ENCODE measurements around the gene ERO1A.
"Not testable (repeated sequence)": the region's sequence is repeated elsewhere in the genome, so short reads cannot be mapped to it uniquely, and the experiment has no call there.

ERO1A gene, protein sequence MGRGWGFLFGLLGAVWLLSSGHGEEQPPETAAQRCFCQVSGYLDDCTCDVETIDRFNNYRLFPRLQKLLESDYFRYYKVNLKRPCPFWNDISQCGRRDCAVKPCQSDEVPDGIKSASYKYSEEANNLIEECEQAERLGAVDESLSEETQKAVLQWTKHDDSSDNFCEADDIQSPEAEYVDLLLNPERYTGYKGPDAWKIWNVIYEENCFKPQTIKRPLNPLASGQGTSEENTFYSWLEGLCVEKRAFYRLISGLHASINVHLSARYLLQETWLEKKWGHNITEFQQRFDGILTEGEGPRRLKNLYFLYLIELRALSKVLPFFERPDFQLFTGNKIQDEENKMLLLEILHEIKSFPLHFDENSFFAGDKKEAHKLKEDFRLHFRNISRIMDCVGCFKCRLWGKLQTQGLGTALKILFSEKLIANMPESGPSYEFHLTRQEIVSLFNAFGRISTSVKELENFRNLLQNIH

DNA sequence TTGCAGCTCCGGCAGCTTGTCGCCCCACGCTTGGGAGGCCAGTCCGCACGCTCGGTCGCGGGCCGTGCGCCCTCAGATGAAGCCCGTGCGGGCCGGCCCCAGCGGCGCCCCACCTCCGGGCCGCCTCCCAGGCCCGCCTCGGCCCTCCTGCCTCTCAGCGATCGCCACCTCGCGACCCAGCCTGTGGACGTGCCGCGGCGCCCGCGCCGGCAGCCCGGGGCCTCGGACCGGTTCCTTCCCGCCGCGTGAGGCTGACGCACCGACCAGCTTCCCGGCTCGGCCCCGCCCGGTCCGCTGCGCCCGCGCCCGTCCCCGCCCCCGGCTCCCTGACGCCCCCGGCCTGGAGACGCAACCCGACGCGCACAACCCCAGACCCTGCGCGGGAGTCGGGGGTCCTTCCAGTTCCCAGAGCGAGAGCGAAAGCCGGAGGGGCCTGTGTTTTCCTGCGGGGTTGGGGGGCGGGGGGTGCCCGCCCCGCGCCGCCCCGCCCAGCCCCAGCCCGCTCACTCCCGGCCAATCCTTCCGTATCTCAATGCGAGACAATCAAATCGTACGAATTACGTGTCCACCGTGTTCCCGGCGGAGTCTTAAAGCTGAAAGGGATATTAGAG is at the start of gene ERO1A:
TSS of gene ERO1A (minus strand) at position 78 of the 611 bp plus-strand sequence. CDS start at position 1, 77 bp downstream.
- peak; percentile 65 for DNase-seq (ENCODE audit: low spot score)

DNA sequence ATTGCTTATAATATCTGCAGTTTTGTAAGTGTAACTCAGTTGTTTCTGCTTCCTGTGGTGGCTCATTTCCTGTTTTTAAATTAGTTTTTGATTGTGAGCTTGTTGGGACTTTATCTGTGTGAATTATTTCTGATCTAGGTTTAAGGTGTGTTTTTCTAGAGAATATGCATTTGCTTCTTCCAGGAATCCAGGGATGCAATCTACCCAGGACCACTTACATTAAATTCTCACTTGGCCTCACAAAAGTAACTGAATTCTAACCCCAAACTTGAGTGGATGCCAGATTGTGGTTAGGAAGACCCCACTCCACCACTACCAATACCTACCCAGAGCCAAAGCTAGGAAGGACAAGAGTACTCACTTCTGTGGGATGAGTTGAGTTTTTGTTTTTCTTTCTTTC is 46.5 kb upstream of the ERO1A start:
- no peak for DNase-seq (ENCODE audit: low spot score)

DNA sequence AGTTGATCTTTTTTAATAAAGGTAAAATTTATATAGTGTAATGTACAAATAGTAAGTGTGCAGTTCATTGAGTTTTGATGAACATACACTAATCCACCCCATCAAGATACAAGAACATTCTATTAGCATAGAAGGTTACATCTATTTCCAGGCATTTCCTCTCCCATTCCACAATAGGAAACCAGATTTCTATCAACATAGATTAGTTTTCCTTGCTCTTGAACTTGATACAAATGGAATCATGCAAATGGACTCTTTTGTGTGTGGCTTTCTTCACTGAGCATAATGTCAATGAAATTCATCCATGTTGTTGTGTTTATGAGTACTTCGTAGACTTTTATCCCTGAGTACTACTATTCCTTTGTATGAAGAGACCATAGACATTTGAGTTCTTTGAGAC is 45.4 kb upstream of the ERO1A start:
- DNase-seq (ENCODE audit: low spot score) = no peak

DNA sequence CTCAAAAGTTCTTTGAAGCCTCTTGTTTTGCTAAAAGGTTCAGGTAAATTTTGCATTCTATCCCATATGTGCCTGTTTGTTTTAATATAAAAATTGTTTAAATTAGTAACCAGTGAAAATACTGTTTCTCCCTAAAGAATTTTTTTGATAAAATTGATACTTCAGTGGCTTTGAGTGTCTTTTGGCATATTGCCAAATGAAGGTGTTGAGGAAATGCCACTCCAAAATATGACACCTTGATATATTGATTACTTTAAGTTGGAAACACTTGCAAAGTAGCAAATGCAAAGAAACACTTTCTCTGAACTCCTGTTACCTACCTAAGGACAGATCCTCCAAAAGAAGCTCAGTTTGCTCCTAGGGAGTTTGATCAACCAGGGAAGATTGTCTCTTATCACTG is 43.1 kb upstream of the ERO1A start:
- no peak for DNase-seq (ENCODE audit: low spot score)

DNA sequence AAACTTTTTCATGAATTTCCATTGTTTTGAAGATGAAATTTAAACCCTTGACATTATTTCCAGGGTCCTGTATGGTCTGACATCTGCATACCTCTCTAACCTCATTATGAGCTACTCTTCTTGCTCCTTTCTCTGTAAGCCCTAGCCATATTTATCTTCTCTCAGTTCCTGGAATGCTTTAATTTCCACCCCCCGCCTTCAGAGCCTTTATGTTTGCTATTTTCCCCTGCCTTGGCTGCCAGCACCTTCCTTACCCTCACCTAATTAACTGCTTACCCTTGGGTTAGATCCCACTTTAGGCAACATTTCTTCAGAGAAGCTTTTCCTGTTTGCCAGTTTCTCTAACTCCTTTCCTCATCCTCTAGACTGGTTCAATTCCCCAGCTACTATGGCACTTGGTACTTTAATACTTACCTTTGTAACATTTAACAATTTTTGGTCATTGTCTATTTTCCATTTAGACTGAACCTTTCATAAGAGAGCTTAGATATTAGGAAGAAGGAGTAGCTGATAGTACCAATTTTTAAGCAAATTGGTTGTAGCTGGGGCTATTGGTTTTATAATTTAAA is 40.6 kb upstream of the ERO1A start:
- no peak for DNase-seq (ENCODE audit: low spot score)

DNA sequence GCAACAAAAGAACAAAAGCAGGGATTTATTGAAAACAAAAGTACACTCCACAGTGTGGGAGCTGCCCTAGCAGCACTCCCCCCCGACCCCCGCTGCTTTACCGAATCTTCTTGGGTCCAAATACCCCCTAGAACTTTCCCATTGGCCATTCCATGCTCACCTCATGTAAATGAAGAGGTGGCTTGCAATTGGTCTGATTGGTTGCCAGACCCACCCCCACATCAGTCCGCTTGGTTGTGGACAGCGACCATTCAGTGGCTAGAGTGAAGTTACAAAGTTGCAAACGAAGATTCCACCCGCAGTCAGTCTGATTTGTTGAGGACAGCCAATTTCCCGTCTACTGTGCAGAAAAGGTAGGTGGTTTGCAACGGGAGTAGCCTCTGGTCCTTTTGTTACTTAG is 38.5 kb upstream of the ERO1A start:
- no peak for DNase-seq (ENCODE audit: low spot score)

DNA sequence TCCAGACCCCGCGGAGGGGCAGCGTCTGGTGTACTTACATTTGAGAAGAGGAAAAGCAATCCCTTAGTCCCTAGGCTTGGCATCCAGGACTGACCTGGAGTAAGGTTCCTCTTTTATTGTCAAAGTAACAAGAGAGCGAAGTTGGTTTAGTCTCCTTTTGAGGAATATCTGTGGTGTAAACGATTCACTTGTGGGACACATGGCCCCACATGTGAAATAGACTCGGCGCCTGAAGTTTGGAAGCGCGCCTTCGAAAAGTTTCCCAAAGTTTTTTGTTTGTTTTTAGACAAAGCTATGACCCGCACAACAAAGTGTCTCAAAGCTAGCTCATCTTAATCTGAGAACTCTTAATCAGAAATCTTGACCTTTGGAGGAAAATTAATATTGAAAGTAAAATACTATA is 35.4 kb upstream of the ERO1A start:
- DNase-seq (ENCODE audit: low spot score) = no peak

DNA sequence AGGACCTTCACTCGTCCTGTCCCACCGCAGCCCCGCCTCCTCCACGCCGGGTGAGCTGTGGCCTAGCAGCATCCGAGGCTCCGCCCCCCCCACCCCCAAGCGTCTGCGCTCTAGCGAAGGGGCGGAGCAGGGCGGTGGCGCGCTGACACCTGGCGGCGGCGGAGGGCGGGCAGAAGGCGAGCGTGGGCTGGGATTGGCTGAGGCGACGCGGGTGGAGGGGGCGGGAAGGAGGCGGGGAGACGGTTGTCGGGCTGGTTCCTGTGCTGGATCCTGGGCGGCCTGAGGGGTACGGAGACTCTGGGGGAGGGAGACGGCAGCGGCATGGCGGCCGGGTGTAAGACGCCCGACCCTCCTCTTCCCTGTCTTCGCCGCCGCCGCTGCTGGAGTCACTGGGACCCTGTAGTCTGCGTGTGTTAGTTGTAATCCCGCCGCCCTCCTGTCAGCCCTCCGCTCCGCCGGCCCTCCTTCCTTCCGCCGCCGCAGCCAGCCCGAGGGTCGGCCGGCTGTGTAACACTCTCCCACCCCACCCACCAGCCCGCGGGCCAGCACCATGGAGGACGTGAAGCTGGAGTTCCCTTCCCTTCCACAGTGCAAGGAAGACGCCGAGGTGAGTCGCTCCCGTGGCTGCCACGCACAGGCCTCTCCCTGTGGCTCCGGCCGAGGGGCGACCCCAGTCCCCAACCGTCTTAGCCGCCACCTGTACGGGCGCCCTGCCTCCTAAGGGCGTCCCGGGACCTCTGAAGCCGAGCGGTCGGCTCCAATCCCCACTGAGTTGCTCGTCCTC is 34.8 kb upstream of the ERO1A start, which contains the start of gene STYX:
TSS of gene STYX (plus strand) at position 242 of the 784 bp plus-strand sequence. CDS start at position 551, 309 bp downstream.
- peak; percentile 96 for DNase-seq (ENCODE audit: low spot score)

DNA sequence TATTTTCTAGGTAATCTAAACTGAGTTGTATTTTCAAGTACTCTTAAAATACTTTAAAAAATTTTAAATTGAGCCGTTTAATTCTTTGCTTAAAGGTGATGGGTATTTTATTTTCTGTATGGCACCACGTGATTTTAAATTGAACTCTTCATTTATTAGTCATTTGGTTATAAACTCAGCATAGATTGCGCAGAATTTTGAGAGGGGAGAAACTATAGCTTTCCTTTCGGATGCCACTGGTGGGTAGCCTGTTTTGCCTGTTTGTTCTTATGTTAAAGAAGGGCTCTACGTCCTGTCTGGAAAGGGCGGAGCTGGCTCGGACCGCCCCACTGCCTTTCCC is 34.2 kb upstream of the ERO1A start:
- no peak for DNase-seq (ENCODE audit: low spot score)

DNA sequence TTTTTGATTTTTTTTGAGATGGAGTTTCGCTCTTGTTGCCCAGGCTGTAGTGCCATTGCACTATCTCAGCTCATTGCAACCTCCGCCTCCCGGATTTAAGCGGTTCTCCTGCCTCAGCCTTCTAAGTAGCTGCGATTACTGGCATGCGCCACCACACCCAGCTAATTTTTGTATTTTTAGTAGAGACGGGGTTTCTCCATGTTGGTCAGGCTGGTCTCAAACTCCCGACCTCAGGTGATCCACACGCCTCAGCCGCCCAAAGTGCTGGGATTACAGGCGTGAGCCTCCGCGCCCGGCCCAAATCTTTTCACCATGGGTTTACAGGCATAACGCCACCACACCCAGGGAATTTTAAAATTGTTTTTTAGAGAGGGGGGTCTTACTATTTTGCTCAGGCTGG is 33.7 kb upstream of the ERO1A start:
- DNase-seq (ENCODE audit: low spot score) = not testable (repeated sequence)

DNA sequence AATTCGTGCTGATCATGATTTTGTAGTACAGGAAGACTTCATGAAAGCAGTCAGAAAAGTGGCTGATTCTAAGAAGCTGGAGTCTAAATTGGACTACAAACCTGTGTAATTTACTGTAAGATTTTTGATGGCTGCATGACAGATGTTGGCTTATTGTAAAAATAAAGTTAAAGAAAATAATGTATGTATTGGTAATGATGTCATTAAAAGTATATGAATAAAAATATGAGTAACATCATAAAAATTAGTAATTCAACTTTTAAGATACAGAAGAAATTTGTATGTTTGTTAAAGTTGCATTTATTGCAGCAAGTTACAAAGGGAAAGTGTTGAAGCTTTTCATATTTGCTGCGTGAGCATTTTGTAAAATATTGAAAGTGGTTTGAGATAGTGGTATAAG is 32.2 kb upstream of the ERO1A start:
- DNase-seq (ENCODE audit: low spot score) = not testable (repeated sequence)

DNA sequence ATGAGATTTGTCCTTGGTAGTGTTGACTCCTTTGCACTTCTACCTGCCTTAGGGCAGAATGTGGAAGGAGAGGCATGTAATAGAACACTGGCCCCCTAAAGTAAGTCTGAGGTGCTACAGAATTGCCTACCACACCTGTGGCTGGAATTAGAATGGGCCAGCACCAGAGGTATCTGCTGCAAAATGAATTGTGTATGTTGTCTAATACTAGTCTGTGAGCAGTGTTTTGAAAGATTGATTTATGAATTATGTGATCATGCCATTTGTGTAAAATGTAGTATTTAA is 28.9 kb upstream of the ERO1A start:
- DNase-seq (ENCODE audit: low spot score) = no peak

DNA sequence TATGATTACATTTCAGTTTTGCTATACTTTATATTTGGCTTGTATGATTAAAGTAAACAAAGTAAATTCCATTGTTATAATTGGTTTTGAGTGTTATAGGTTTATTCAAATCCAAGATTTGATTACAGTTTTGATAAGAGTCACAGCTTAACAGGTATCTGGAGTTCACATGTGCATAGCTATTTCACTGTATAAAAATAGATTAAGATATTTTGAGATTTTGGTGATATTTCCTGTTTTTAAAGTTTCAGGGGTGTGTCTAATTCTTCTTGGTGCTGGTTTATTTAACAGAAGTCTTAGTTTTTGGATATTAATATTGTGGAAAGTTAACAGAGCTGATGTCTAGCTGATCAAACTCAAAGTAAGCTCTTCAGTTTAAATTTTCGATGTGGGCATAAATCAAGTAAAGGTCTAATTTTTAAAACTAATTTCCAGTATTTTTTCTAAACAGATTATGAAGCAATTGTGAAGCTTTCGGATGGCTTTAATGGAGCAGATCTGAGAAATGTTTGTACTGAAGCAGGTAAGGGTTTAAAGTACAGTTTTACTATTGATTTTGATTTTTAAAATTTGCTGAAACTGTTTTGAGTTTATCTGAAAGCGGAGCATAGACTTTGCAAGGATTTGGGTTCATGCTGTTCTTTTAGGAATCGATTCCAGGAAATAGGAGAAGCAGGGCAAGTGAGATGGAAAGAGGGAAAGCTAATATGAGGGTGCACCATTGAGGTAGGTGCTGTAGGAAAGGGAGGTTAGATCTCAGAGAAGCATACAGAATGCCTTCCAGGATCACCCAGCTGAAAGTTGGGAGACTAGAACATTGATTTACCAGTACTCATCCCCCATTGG is 28.4 kb upstream of the ERO1A start:
- no peak for DNase-seq (ENCODE audit: low spot score)

DNA sequence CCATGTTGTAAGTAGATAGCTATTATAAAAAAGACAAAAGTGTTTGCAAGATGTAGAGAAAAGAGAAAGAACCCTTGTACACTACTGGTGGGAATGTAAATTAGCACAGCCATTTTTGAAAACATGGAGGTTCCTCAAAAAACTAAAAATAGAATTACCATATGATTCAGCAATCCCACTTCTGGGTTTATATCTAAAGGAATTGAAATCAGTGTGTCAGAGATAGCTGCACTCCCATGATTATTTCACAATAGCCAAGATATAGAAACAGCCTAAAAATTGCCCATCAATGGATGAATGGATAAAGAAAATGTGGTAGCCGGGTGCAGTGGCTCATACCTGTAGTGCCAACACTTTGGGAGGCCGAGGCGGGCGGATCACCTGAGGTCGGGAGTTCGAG is 20.8 kb upstream of the ERO1A start:
- DNase-seq (ENCODE audit: low spot score) = no peak

DNA sequence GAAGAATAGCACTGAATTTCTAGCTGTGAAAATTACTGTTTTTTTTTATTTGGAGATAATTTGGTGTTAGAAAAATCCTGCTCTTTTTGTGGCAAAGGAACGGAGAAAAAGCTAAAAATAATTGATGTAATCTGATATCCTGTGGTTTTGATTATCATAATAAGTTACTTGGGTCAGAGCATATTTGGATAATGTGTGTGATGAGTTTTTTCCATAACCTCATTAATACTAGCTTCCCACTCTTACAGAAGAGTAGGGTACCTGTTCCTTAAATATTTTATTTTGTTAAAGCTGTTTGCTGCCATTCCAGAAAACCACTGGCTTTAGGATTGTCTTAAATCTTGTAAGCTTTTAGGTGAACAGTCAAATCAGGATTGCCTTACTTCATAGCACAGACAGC is 16.3 kb upstream of the ERO1A start:
- DNase-seq (ENCODE audit: low spot score) = no peak

DNA sequence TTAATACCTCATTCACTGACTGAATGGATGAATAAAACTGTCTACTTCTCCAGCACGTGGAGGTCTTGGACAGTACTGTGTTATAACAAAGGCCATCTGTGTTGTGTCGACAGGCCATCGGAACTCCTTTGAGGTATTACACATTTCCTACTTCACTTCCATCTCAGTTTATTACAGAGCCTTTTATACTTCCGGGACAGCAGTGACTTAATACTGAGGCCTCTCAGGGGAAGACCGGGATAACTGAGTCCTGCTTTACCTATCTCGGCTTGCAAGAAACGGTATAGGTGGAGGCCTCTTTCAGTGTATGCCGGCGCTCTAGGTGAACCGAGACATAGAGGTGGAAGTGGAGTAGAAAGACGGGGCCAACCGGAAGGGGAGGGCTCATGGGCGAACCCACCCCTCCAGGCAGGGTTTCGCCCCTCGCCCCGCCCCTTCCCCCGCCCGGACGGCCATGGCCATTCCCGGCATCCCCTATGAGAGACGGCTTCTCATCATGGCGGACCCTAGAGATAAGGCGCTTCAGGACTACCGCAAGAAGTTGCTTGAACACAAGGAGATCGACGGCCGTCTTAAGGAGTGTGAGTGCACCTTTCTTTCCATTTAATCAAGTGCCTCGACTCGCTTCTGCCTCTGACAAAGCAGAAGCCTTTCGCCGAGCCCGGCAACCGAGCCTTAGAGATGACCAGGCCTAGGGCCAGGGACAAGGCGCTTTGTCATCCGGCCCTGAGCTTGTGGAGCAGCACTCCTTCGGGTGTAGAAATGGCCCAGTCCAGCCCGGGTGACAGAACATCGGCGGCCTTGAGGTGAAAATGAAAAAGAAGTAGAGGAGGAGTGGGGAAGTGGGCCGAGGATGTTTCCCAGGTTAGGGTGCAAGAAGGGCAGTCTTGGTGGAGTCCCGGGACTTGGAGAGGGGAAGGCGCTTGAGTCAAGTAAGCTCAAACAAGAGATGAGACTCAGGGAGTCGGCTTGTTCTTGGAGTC is 11.7 kb upstream of the ERO1A start, which contains the start of gene PSMC6:
TSS of gene PSMC6 (plus strand) at position 477 of the 983 bp plus-strand sequence. CDS start at position 497, 20 bp downstream.
- DNase-seq (ENCODE audit: low spot score) = peak; percentile 95

DNA sequence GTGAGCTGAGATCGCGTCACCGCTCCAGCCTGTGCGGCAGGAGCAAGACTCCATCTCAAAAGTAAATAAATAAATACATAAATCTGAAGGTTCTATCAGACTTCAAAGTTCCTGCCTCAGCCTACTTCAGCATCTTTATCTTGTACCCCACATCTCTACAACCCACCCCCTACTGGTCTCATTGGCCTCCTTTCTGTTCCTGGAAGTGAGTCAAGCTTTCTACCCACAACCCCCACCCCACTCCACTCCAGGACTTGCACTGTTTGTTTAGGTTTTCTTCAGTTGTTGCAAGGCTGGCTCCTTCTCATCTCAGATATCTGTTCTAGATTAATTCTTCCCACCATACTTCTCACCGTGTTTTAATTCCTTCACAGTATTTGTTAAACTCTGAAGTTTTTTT is 10.9 kb upstream of the ERO1A start:
- no peak for DNase-seq (ENCODE audit: low spot score)

DNA sequence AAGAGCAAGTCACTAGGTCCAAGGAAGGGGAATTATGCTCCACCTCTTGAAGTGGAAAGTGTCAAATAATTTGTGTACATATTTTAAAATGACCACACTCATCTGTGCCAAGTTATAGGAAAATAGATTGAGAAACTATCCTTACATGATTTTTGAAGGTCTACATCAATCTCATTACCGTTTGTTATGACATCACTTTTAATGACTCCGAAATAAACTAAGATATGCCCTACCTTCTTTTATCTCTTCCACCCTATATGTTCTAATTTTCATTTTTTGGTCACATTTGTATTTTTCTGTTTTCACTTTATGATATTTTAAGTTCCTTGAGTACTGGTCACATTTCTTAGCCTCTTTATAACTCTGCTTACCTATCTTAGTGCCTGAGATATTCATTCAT is 8.3 kb upstream of the ERO1A start:
- no peak for DNase-seq (ENCODE audit: low spot score)

DNA sequence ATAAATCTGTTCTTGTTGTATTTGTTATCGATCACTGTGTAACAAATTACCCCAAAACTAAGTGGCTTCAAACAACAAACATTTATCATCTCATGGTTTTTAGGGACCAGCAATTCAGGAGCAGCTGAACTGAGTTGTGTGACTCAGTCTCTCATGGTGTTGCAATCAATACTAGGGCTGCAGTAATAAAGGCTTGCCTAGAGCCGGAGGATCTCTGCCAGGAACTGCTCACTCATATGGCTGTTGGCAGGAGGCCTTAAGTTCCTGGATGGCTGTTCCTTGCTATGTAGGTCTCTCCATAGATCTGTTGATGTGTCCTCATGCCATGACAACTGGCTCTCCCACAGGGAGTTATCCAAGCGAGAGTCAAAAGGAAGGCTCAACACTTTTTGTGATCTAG is 7.9 kb upstream of the ERO1A start:
- DNase-seq (ENCODE audit: low spot score) = no peak

DNA sequence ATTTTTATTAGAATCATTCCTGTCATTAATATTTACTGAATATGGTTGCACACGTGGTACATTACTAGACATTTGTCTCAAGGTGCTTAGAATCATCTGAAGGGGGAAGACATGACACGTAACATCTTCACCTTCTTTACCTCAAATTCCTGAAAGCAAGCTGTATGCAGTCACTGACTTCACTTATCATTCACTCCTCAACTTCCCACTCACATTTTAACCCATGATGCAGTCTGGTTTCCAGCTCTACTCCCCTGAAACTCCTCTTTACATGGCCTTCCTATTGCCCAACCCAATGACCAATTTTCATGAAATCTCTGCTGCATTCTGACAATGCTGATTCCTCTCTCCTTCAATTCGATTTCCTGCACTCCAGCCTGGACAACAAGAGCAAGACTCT is 5.9 kb upstream of the ERO1A start:
- DNase-seq (ENCODE audit: low spot score) = no peak

All from putamen (tissue), 1 donor.